ENCODE results near the gene BTN3A1. TPM values are rescaled to one million over a fixed set of nuclear protein-coding genes. Genes with fewer than 3 reads are reported as not detected.

Gene BTN3A1
- total RNA-seq: 28.7 and 39.8 TPM in 2 replicates

DNA sequence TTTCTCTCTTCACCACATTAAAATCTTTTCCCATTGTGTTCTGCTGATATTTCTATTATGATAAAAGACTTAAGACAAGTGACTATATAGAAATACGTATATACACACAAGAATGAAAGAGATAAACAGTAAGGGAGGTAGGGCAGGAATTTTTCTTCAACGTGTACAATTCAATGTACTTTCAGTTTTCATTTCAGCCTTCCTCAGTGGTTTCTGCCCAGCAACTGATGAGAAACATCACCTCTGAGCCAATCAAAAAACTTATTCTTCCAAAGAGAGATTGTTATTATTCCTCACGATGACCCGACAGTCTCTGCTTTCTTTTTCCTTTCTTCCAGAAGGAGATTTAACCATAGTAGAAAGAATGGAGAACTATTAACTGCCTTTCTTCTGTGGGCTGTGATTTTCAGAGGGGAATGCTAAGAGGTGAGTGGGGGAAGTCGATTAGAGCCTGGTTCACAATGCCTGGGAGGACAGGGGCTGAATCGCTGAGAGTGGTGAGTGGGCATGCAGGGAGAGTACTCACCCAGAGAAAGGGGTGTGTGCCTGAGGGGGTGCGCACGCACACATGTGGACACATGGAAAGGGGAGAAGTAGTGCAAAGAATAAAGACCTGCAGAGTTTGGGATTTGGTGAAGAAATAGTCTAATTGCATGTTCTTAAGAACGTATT, at the start of gene BTN3A1:
BTN3A1 (plus strand) TSS at position 289 of the 672 bp plus-strand sequence. CDS start 3,289 bp downstream, outside the sequence.

DNA sequence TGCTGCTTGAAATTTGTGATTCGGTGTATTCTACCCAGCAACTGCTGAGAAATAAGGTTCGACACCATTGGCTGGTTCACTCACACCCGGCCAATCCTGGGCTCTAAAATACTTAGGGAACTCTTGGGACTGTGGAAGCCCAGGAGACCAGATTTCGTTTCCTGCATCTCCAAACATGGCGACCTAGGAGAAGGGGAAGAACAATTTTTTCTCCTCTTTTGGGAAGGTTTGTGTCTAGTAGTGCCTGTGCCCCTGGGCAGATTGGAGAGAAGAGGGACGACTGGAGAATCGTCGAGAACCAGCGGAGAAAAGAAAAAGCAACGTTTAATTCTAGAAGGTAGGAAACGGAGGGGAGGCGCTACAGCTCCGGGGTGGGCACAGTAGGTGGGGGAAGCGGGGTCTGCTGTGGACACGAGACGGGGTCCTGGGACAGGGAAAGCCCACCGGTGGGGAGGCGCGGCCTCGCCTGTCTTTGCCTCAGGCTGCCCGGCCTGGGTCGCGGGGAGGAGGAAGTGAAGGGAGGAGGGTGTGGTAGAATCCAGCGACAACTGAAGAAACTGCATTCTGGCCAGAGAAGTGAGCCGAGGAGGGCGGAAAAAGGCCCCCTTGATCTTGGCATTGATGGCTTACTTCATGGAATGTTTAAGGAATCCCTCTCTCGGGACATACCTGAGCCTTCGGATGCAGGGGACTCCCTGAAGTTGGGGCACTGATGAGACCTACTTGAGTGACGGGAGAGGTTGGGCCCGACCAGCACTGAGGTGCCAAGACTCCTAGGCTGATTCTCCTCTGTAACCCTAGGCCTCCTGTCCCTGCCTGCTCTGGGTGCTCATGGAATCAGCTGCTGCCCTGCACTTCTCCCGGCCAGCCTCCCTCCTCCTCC, 56.0 kb downstream of the BTN3A1 start, which contains the start of gene BTN2A1:
BTN2A1 (plus strand) TSS at position 150 of the 883 bp plus-strand sequence; CDS start at position 832, 682 bp downstream.

Other genes starting within 250 kb of the BTN3A1 start
- gene BTN3A2, start 37.1 kb upstream of the BTN3A1 start, total RNA-seq: 33.8 and 38.0 TPM in 2 replicates
- 11.8 and 17.7 TPM in 2 replicates for gene BTN2A2, start 19.2 kb upstream of the BTN3A1 start, total RNA-seq
- 16.7 and 18.5 TPM in 2 replicates for gene BTN3A3, start 38.2 kb downstream of the BTN3A1 start, total RNA-seq
- 16.9 TPM in 2 replicates for gene BTN2A1, start 55.7 kb downstream of the BTN3A1 start, total RNA-seq
- gene BTN1A1, start 98.0 kb downstream of the BTN3A1 start, total RNA-seq: not detected in 2 replicates
- 62.9 and 72.2 TPM in 2 replicates for gene HMGN4, start 136.1 kb downstream of the BTN3A1 start, total RNA-seq
- 14.6 and 16.4 TPM in 2 replicates for gene ABT1, start 194.7 kb downstream of the BTN3A1 start, total RNA-seq

All from hair follicle dermal papilla cell (primary cell).